Breast epithelium (tissue), 4 donors: ENCODE results near the gene TAOK2. TPM values are rescaled to one million over a fixed set of nuclear protein-coding genes. Genes with fewer than 3 reads are reported as not detected.
A peak's percentile ranks its signal among the peaks of the same experiment; 100 is the strongest.

Experiments
- DNase-seq, 2 donors: peaks; one replicate each; pipeline ENCODE4 v3.0.0-alpha.2; 2019; ENCODE audit warnings: low spot score in 2 of 2
- H3K27ac ChIP-seq, 2 donors: fragments of 200-600 bp; sonication (generic) in 1 of 2; one replicate each; pipeline ENCODE4 v1.5.1; 2016 to 2019; ENCODE audit warnings: mild to moderate bottlenecking in 1 of 2
- H3K27me3 ChIP-seq, 2 donors: fragments of 200-600 bp; sonication (generic) in 1 of 2; one replicate each; pipeline versions ENCODE4 v1.5.1 to v1.6.0; 2017 to 2019; ENCODE audit warnings: control low read depth in 1 of 2, mild to moderate bottlenecking in 1 of 2
- H3K36me3 ChIP-seq: fragments of 200-600 bp; one replicate; pipeline ENCODE4 v1.5.1; 2019
- H3K4me1 ChIP-seq, 2 donors: fragments of 200-600 bp; sonication (generic); one replicate each; pipeline ENCODE4 v1.5.1; 2016 to 2019; ENCODE audit warnings: control low read depth in 1 of 2
- H3K4me3 ChIP-seq, 3 donors: fragments of 200-600 bp; sonication (generic); 1 replicate in 2 of 3; 2 replicates in 1 of 3; pipeline ENCODE4 v1.5.1; 2016 to 2019; ENCODE audit warnings: mild to moderate bottlenecking in 3 of 3, moderate library complexity in 2 of 3
- H3K9me3 ChIP-seq, 2 donors: fragments of 200-600 bp; sonication (generic) in 1 of 2; one replicate each; pipeline ENCODE4 v1.5.1; 2016 to 2019; ENCODE audit warnings: control low read depth in 1 of 2
- CTCF ChIP-seq, 3 donors: fragments of 450-650 bp; IDR thresholded peaks; one replicate each; pipeline ENCODE4 v1.5.1; 2016 to 2017; ENCODE audit warnings: antibody characterized with exemption in 3 of 3, mild to moderate bottlenecking in 3 of 3, moderate library complexity in 3 of 3
- POLR2A ChIP-seq: fragments of 450-650 bp; IDR thresholded peaks from one replicate; pipeline ENCODE4 v1.6.1; 2016; ENCODE audit warnings: antibody characterized with exemption, mild to moderate bottlenecking, moderate library complexity
- POLR2AphosphoS5 ChIP-seq, 3 donors: sonication (generic); formaldehyde crosslinking; IDR thresholded peaks; one replicate each; pipeline ENCODE4 v1.6.1; 2017; ENCODE audit warnings: antibody characterized with exemption in 3 of 3
- intact Hi-C: fragments of 100-400 bp; cut with DNase I; formaldehyde crosslinking; loops from one replicate; pipeline ENCODE4 v1.15.1; 2023; ENCODE audit warnings: low total_unique reads
- total RNA-seq, 3 donors: library from RNA; depleted of rRNA; stranded (reverse); fragments of >200 nt; gene quantifications; one replicate each; pipeline ENCODE4 v1.1.0, GENCODE V29; 2016

TAOK2 gene
- total RNA-seq, 3 donors from 2014 or later, result 31.8 to 51.1 (median 37.3) TPM

- Histone ChIP-seq H3K4me3 (no peak overlapping the region), H3K9me3 (no peaks in the 10 kb centered on the region), H3K36me3 (no peaks in the 10 kb centered on the region), H3K27me3 (no peaks in the 10 kb centered on the region), H3K27ac (no peak overlapping the region), H3K4me1 (peaks cover 7 to 13% of the 10 kb centered on the region in 2 donors)
- no peak for DNase-seq
- TF ChIP-seq POLR2A (no peak), CTCF (IDR thresholded peaks at IDR 0.05) (no peak), POLR2AphosphoS5 (IDR thresholded peaks at IDR 0.05) (no peak)
- intact Hi-C loops, result no loop called here
These were observed 2.4 kb upstream of the TAOK2 start for GRCh38 chr16:29971304-29971703.

- no peaks in the 10 kb centered on the region for H3K9me3 ChIP-seq
- intact Hi-C loops, result no loop called here
- no peak for TF ChIP-seq POLR2AphosphoS5 (IDR thresholded peaks at IDR 0.05)
- no peak for TF ChIP-seq CTCF (IDR thresholded peaks at IDR 0.05)
- no peak for TF ChIP-seq POLR2A
- H3K27ac ChIP-seq, result peak overlapping the region in 1 of 2 donors; percentile 90
- H3K36me3 ChIP-seq, result no peaks in the 10 kb centered on the region
- peaks cover 7 to 16% of the 10 kb centered on the region in 2 donors for H3K4me1 ChIP-seq
- no peaks in the 10 kb centered on the region for H3K27me3 ChIP-seq
- no peak overlapping the region for H3K4me3 ChIP-seq
- DNase-seq, result no peak
These were observed 1.2 kb upstream of the TAOK2 start for GRCh38 chr16:29972500-29972899.

- Histone ChIP-seq H3K4me1 (peaks cover 7 to 16% of the 10 kb centered on the region in 2 donors), H3K4me3 (peak overlapping the region in 2 of 3 donors; percentile 84 to 97), H3K27ac (peak overlapping the region; percentile 90 to 94), H3K9me3 (no peaks in the 10 kb centered on the region), H3K36me3 (no peaks in the 10 kb centered on the region), H3K27me3 (no peaks in the 10 kb centered on the region)
- TF ChIP-seq CTCF (IDR thresholded peaks at IDR 0.05) (no peak), POLR2A (no peak), POLR2AphosphoS5 (IDR thresholded peaks at IDR 0.05) (no peak)
- DNase-seq, result no peak
- intact Hi-C loops, result no loop called here
These were observed 680 bp upstream of the TAOK2 start for GRCh38 chr16:29972992-29973383.

GRCh38 chr16:29974291-29975133 is 844 bp downstream of the TAOK2 start:
- intact Hi-C loops, result no loop called here
- DNase-seq, result no peak
- no peak for TF ChIP-seq CTCF (IDR thresholded peaks at IDR 0.05)
- peak; percentile 13 for TF ChIP-seq POLR2A

GRCh38 chr16:29975134-29975538 is 1.5 kb downstream of the TAOK2 start:
- DNase-seq, result no peak
- H3K9me3 ChIP-seq, result no peaks in the 10 kb centered on the region
- no peaks in the 10 kb centered on the region for H3K36me3 ChIP-seq
- H3K4me3 ChIP-seq, result peak overlapping the region; percentile 84 to 98 (median 97)
- no peaks in the 10 kb centered on the region for H3K27me3 ChIP-seq
- H3K27ac ChIP-seq, result peak overlapping the region; percentile 90 to 94
- H3K4me1 ChIP-seq, result peaks cover 7 to 16% of the 10 kb centered on the region in 2 donors
- TF ChIP-seq POLR2A, result no peak
- TF ChIP-seq CTCF (IDR thresholded peaks at IDR 0.05), result no peak
- TF ChIP-seq POLR2AphosphoS5 (IDR thresholded peaks at IDR 0.05), result no peak
- intact Hi-C loops, result no loop called here

More at GRCh38 chr16:29974291-29975133, 844 bp downstream of the TAOK2 start:
- H3K4me1 ChIP-seq, result peaks cover 7 to 16% of the 10 kb centered on the region in 2 donors
- H3K27me3 ChIP-seq, result no peaks in the 10 kb centered on the region
- H3K27ac ChIP-seq, result peak overlapping the region; percentile 90 to 94
- peak overlapping the region; percentile 84 to 98 (median 97) for H3K4me3 ChIP-seq
- no peaks in the 10 kb centered on the region for H3K9me3 ChIP-seq
- no peaks in the 10 kb centered on the region for H3K36me3 ChIP-seq
